GM19397 (cell line): ENCODE data around the gene ATP8A1.
"Not testable (repeated sequence)": the region's sequence is repeated elsewhere in the genome, so short reads cannot be mapped to it uniquely, and the experiment has no call there.

Experiments
- ATAC-seq: cut with Tn5 transposase; IDR thresholded peaks from one replicate; pipeline ENCODE4 v1.9.1; 2021; ENCODE audit warnings: mild to moderate bottlenecking, moderate library complexity; ENCODE audit not compliant: unreplicated experiment

Gene ATP8A1

DNA sequence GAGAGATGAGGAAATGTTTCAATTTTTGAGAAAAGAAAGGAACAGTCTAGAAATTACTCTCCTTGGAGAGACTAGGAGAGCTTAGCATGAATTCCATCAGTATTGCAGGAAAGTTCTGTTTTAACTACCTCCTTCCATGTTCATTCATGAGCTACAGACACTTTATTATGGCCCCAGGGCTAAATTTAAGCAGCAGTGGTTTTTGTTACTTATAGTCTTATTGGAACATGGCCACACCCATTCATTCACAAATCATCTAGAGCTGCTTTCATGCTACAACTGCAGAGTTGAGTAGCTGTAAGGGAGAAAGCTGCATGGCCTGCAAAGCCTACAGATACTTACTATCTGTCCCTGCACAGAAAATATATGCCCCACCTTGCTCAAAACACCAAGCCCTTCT is 178.0 kb downstream of the ATP8A1 start:
- no peak for ATAC-seq

DNA sequence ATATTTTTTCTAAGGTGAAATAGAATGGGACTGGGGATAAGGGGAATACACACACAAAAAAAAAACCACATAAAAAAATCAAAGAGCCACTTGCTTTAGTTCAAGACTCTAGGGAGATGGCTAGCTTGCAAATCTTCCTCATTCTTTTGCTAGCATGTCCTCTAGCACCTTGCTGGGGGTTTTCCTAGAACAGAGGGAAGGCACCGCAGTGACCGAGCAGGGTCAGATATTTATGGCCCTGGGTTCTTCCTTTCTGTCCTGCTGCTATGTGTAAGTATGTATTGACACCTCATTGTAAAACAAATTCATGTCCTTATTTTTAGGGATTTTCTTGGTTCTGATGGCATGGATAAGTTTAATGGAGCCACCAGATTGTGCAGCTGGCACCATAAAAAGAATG is 178.4 kb downstream of the ATP8A1 start:
- no peak for ATAC-seq

- no peak for ATAC-seq
Measured at GRCh38 chr4:42474406-42474805, 182.5 kb downstream of the ATP8A1 start.

DNA sequence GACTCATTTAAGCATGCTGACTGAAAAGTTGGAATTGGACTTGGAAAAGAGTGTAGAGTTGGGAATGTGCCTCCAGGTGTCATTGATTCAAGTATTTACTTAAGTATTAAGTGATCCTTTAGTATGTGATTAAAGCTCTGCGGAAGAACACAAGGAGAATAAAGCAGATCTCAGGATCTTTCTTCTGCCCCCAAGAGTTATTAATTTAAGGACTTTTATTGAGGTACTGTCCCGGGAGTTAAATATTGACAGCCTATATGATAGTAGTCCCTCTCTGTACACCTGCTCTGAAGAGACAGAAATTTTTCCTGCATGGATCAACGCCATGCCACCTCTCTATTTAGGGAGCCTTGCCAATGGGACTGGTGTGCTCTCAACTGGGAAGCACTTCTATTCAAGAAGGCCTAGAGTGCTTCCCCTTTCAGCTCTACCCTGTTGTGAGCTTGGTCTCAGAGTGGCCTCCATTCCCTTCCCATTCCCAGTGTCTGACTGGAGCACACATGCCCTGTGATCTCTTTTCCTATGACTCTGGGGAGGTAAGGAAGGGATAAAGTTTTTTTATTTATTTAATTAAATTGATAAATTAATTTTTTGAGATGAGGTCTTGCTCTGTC is 183.7 kb downstream of the ATP8A1 start:
- no peak for ATAC-seq

GRCh38 chr4:42471896-42472295 is 185.0 kb downstream of the ATP8A1 start:
- ATAC-seq, result no peak

GRCh38 chr4:42470023-42470422 is 186.9 kb downstream of the ATP8A1 start:
- no peak for ATAC-seq

GRCh38 chr4:42467777-42468176 is 189.1 kb downstream of the ATP8A1 start:
- ATAC-seq, result not testable (repeated sequence)

- ATAC-seq, result no peak
Measured at GRCh38 chr4:42466273-42466844, 190.5 kb downstream of the ATP8A1 start.

GRCh38 chr4:42464550-42465094 is 192.3 kb downstream of the ATP8A1 start:
- no peak for ATAC-seq

- not testable (repeated sequence) for ATAC-seq
Measured at GRCh38 chr4:42461216-42461615, 195.7 kb downstream of the ATP8A1 start.

DNA sequence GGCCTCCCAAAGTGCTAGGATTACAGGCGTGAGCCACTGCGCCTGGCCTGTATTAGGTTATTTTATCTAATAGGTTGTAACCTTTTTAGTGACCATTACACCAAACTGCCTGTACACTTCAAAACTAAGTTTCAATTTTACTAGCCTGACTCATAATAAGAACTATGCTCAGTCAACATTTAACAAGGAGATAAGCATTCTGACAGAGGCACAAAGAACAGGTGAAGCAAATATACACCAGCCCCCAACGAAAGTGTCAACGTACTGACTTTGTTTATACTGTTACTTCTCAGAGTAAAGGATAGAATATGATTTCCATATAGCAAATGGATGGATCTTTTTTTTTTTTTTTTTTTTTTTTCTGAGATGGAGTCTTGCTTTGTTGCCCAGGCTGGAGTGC is 196.9 kb downstream of the ATP8A1 start:
- peak; percentile 88 for ATAC-seq

GRCh38 chr4:42458657-42459056 is 198.2 kb downstream of the ATP8A1 start:
- ATAC-seq, result no peak

GRCh38 chr4:42454755-42455420 is 202.0 kb downstream of the ATP8A1 start:
- ATAC-seq, result no peak

GRCh38 chr4:42453612-42454011 is 203.3 kb downstream of the ATP8A1 start:
- ATAC-seq, result peak; percentile 78

GRCh38 chr4:42452823-42453222 is 204.1 kb downstream of the ATP8A1 start:
- no peak for ATAC-seq

- no peak for ATAC-seq
Measured at GRCh38 chr4:42446823-42447222, 210.1 kb downstream of the ATP8A1 start.

DNA sequence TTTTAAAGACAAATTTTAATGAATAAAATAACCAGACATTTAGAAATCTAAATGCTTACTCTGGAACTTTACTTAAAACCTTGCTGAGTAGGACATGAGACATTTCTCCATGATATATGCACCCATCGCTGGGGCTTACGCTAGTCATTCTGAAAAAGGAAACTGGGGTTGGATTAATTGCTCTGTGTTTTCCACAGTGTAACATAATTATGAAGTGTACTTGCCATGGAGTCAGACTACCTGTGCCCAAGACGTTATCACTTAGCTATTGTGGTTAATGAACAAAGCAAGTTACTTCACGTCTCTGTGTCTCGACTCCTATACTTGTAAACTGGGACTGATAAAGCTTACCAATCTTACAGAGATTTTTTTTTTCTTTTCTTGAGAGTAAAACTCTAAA is 211.9 kb downstream of the ATP8A1 start:
- ATAC-seq, result no peak

- no peak for ATAC-seq
Measured at GRCh38 chr4:42442601-42443000, 214.3 kb downstream of the ATP8A1 start.

DNA sequence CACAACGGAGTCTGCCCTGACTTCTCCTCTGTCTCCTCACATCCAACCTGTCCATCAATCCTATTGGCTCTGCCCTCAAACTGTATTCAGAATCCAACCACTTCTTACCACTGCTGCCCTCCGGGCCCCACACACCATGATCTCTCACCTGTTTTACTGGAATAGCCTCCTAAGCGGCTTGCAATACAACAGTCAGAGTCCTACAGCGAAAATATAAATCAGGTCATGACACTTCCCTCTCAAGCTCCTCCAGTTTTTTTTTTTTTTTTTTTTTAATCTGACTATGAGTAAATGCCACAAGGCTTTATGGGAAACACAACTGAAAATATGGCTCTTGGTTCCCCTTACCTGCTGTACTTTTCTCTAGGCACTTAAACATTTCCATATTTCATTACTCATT is 216.8 kb downstream of the ATP8A1 start:
- no peak for ATAC-seq

- ATAC-seq, result no peak
Measured at GRCh38 chr4:42436928-42437565, 219.9 kb downstream of the ATP8A1 start.

DNA sequence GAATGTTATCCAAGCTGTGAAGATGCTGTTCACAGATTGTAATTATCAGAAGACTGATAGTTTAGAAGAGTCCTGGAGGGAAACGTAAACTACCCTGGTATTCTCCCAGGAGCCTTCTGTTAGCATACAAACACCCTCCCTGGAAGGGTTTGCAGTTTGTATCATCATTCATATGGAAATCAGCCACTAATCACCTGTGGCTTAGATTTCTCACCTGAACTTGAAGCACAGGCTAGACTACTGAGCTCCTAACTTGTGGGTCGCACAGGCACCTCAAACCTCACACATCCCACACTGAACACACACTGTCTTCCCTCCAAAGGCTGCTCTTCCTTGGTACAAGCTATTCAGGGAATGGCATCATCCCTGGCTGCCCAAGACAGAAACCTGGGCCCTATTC is 228.9 kb downstream of the ATP8A1 start:
- ATAC-seq, result no peak
